LHCN-M2 (cell line): ENCODE results near the gene VCX. TPM values are rescaled to one million over a fixed set of nuclear protein-coding genes. Genes with fewer than 3 reads are reported as not detected.
"Not testable (repeated sequence)": the region's sequence is repeated elsewhere in the genome, so short reads cannot be mapped to it uniquely, and the experiment has no call there.

Experiments
- DNase-seq: peaks from one replicate; pipeline ENCODE4 v3.0.0-alpha.2; 2012; ENCODE audit warnings: low read depth
- polyA plus RNA-seq: library from polyadenylated mRNA; unstranded; fragments of >200 nt; gene quantifications from one replicate; pipeline ENCODE4 v1.2.1, GENCODE V29; 2012; ENCODE audit warnings: missing spikeins
- total RNA-seq: library from RNA; depleted of rRNA; stranded (reverse); fragments of >200 nt; gene quantifications from 2 replicates; pipeline ENCODE4 v1.2.3, GENCODE V29; 2014; rRNA removed

Gene VCX
- not detected in 2 replicates for total RNA-seq
- not detected for polyA plus RNA-seq

GRCh38 chrX:7842871-7843270 lies at the start of gene VCX:
Gene VCX (plus strand): TSS chrX:7843171. CDS start chrX:7843204, 33 bp downstream.
- DNase-seq = not testable (repeated sequence)

DNA sequence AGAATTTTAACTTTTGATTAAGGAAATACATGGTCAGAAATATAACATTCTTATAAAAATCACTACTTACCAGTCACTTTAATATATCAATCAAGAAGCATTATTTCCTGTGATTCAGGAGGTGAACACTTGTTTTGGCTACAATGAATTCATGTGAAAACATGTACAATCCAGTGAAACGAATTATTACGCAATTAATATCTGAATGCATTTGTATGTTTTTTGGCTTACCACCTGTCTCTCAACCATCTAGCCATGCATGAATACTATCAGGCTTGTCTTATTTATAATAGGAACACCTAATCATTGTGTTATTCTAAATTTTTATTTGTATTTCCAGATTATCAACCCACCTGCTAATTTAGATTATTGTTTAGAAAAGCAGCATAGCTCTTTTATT lies 44.6 kb upstream of the VCX start:
- DNase-seq = no peak

DNA sequence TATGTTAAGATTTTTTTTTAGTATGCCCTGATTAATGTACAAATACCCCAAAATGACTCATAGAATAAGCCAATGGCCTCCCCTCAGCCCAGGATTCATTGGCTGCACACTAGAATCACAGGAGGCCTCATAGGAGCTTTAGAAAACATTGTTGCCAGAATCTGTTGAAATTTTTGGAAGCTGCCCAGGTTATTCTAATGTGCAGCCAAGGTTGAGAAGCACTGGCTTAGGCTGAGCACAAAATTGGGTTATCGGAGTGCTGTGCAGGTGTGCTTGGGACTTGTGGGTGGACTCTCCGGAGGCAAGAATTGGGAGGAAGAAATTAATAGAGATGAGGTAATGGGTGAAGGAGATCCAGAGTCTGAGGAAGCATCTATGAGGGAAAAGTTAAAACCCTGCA lies 41.3 kb upstream of the VCX start:
- no peak for DNase-seq

GRCh38 chrX:7815166-7815805 lies 27.7 kb upstream of the VCX start:
- no peak for DNase-seq

DNA sequence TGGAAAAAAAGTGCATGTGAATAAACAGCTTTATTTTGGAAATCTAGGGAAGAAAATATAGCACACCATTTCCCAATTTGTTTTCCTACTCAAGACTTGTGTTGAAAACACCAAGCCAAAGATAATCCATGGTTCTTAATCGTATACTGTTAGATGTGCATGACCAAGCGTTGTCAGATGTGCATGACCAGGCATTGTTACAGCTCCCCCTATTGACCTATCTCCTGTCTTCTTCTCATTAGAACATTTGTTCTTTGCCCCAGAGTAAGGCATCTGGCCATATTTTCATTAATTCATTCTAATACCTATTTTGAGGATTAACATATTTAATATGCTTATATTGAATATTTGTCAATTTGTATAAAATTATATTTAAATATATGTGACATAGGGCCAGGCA lies 14.4 kb upstream of the VCX start:
- no peak for DNase-seq

- DNase-seq = no peak
These were observed 1.7 kb upstream of the VCX start for GRCh38 chrX:7841084-7841805.

DNA sequence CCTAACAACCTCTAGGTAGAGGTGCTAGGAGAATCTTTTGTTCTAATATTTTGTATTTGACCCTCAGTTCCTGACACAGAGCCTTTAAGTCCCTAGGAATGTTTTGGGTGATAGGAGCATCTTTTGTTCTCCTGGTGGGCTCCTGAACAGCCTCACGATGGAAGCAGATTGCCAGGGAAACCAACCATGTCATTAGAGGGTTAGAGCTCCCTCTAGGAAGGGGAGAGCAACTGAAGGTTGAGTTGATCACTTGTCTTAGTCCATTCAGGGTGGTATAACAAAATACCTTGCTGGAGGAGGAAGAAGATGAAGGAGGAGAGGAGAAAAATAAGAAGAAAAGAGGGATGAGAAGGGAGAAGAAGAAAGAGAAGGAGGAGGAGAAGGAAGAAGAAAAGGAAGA lies 9.2 kb downstream of the VCX start:
- no peak for DNase-seq

GRCh38 chrX:7872042-7872441 lies 29.1 kb downstream of the VCX start:
- DNase-seq = no peak

DNA sequence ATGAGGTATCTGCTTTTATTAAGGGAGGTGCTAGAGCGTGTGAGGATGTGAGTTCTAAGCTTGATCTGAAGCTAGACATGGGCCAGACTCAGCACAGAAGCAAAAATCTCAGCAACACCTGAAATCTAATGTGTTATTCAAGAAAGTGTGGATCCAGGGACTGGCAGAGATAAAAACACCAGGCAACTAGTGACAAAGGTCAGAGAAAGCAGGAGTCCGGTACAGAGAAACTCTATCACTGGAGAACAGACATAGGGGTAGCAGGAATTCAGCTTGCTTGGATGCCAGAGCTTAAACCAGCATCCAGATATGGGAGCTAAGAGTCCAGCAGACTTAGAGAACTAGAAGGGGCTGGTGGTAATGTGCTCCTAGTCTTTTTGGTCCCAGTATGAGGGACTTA lies 34.0 kb downstream of the VCX start:
- DNase-seq = no peak

- no peak for DNase-seq
These were observed 46.2 kb downstream of the VCX start for GRCh38 chrX:7889135-7889534.

DNA sequence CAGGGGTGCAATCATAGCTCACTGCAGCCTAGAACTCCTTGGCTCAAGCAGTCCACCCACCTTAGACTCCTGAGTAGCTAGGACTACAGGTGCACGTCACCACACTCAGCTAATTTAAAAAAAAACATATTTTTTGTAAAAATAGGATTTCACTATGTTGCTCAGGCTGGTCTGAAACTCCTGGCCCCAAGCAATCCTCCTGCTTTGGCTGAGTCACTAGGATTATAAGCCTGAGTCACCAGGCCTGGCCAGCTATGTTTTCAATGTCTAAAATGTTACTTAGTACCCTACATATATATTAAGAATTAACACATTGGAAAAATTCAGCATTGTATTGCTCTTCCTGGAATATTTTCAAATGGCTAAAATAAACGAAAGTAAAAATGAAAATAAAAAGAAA lies 46.7 kb downstream of the VCX start:
- DNase-seq = no peak

DNA sequence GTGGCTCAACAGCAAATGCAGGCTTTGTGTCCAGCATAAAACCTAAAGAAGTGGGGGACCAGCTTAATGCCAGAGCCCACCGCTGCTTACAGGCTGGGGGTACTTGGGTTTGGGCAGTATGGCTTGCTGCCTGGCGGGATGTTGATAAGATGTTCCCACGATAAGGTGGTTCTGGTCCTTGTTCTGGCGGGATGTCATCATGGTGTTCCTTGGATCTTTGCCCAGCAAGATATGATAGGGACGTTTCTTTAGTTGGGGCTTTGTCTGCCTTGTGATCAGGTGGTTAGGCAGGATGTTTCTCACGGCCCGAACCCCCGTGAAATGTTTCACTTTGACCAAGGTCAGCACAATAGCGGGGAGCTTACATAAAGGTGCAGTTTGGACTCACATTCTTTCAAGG lies 49.0 kb downstream of the VCX start:
- no peak for DNase-seq

Other genes with a start within 250 kb of the VCX start
- gene PNPLA4, start 84.2 kb downstream of the VCX start, total RNA-seq = not detected in 2 replicates